ENCODE results near the gene ERICH6B.
A peak's percentile ranks its signal among the peaks of the same experiment; 100 is the strongest.
"Not testable (repeated sequence)": the region's sequence is repeated elsewhere in the genome, so short reads cannot be mapped to it uniquely, and the experiment has no call there.

The ERICH6B gene

DNA sequence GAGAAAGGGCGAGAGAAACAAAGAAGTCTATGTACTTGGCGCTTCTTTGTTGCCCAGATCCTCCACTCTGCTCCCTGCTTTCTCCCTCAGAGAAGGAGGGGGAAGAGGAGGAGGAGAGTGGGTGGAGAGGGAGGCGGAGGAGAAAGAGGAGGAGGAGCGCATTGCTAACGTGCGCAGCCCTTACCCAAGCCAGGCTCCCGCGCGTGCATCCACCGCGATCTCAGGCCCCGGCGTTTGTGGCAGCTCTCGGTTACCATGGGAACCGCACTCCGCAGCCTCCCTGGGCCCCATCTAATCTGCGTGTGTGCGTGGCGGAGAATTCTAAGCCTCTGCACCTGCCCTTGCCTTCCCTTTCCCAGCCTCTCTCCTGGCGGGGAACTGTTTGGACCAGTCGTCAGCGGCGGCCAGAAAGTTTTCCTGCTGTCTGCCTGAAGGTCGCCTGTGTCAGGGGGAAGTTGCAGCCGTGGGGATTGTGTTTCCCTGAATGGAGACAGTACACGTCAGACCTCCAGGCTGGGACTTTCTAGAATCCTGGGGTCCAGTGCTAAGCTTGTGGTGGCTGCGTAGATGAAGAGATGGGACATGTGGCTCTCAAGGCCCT lies at the start of gene ERICH6B:
TSS of gene ERICH6B (minus strand) at position 239 of the 601 bp plus-strand sequence. CDS start 18,734 bp downstream, outside the sequence.
- Mint-ChIP-seq H3K36me3 (ENCODE audit: low read depth) (no peaks in the 10 kb centered on the region), H3K27me3 (peaks cover 55% of the 10 kb centered on the region), H3K4me1 (ENCODE audit: low read depth) (peaks cover 11% of the 10 kb centered on the region), H3K27ac (no peak within 1 kb of the TSS), H3K4me3 (peak within 1 kb of the TSS; percentile 27), H3K9me3 (no peaks in the 10 kb centered on the region)
- intact Hi-C loops (cut with micrococcal nuclease) = no loop called here

DNA sequence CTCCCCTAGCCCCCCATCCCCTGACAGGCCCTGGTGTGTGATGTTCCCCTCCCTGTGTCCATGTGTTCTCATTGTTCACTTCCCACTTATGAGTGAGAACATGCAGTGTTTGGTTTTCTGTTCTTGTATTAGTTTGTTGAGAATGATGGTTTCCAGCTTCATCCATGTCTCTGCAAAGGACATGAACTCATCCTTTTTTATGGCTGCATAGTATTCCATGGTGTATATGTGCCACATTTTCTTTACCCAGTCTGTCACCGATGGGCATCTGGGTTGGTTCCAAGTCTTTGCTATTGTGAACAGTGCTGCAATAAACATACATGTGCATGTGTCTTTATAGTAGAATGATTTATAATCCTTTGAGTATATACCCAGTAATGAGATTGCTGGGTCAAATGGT lies 47.4 kb upstream of the ERICH6B start:
- H3K36me3 Mint-ChIP-seq (ENCODE audit: low read depth); H3K27ac Mint-ChIP-seq; intact Hi-C loops (cut with micrococcal nuclease); H3K27me3 Mint-ChIP-seq; H3K4me3 Mint-ChIP-seq; H3K4me1 Mint-ChIP-seq (ENCODE audit: low read depth); H3K9me3 Mint-ChIP-seq: not testable (repeated sequence)

DNA sequence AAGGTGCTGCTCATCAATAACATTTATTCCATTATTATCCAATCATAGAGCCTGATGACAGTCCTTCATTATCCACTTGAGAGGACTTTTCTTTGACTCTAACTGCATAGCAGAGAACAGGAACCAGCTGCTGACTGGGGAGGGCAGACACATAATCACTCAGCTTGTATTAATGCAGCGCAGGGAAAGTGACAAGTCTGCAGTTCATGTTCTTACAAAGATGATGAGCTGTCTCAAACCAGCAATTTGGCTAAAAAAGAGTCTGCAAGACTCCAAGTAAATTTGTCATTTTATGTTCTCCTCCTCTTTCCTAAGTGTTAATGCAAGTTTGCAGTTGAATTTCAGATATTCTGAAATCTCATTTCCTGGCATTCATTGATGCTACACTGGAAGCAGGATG lies 46.6 kb upstream of the ERICH6B start:
- intact Hi-C loops (cut with micrococcal nuclease) = no loop called here
- no peaks in the 10 kb centered on the region for H3K36me3 Mint-ChIP-seq (ENCODE audit: low read depth)
- H3K27me3 Mint-ChIP-seq = peaks cover under 1% of the 10 kb centered on the region

DNA sequence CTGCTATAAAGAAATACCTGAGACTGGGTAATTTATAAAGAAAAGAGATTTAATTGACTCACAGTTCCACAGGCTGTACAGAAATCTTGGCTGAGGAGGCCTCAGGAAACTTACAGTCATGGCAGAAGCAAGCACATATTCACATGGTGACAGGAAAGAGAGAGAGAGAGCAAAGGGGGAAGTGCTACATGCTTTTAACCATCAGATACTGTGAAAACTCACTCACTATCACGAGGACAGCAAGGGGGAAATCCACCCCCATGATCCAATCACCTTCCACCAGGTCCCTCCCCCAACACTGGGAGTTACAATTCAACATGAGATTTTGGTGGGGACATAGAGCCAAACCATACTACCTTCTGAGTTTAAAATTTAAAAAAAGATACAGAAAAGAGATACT lies 44.9 kb upstream of the ERICH6B start:
- H3K27me3 Mint-ChIP-seq; H3K27ac Mint-ChIP-seq; H3K4me3 Mint-ChIP-seq; H3K9me3 Mint-ChIP-seq; intact Hi-C loops (cut with micrococcal nuclease); H3K4me1 Mint-ChIP-seq (ENCODE audit: low read depth); H3K36me3 Mint-ChIP-seq (ENCODE audit: low read depth): not testable (repeated sequence)

More for the DNA sequence above, 46.6 kb upstream of the ERICH6B start:
- no peak overlapping the region for H3K27ac Mint-ChIP-seq
- no peak overlapping the region for H3K4me3 Mint-ChIP-seq
- no peaks in the 10 kb centered on the region for H3K9me3 Mint-ChIP-seq
- no peaks in the 10 kb centered on the region for H3K4me1 Mint-ChIP-seq (ENCODE audit: low read depth)

DNA sequence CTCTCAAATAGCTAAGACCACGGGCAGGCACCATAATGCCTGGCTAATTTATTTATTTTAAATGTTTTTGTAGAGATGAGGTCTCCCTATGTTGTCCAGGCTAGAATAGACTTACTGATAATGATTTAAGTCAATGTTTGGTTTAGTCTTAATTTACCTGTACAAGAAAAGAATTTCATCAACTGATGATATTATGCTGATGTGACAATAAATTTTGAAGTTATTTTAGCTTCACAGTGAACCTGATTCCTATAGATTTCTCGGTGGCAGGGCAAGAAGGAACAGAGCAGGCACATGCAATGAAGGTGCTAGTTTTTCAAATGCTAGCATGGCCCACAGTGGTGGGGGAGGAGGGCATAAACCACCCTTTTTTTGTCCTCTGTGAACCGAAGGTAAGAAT lies 44.0 kb upstream of the ERICH6B start:
- peaks cover 4% of the 10 kb centered on the region for H3K4me1 Mint-ChIP-seq (ENCODE audit: low read depth)
- no peaks in the 10 kb centered on the region for H3K9me3 Mint-ChIP-seq
- no peaks in the 10 kb centered on the region for H3K36me3 Mint-ChIP-seq (ENCODE audit: low read depth)
- H3K27me3 Mint-ChIP-seq = no peaks in the 10 kb centered on the region
- no peak overlapping the region for H3K4me3 Mint-ChIP-seq
- intact Hi-C loops (cut with micrococcal nuclease) = no loop called here
- H3K27ac Mint-ChIP-seq = no peak overlapping the region

DNA sequence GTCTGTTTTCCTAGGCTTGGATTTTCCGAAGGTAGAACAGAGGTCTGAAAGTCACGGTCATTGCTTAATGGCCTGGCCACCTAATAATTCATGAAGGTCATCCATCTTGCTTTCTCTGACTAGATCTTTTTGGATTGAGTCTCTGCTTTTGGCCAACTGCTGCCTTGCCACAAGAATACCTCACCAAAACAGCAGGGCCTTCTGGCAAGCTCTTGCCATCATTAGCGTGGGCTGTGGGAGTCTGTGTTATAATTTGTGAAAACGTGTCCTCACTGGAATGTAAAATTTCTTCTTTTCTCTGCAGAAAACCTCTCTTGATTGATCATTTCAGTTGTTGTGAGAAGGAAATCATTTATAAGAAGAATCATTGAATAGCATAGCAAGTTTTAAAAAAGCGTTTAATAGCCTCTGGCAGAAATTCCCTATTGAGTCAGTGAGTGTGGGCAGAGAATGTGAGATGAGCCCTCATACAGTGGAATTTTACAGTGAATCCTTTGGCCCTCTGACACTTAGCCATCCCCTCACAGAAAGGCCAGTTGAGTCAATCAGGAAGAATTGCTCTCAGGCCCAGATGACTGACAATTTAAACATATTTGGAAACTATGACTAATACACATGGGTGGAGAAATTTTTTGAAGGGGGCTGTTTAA lies 43.2 kb upstream of the ERICH6B start:
- Mint-ChIP-seq H3K4me3 (no peak overlapping the region), H3K27me3 (no peaks in the 10 kb centered on the region), H3K27ac (no peak overlapping the region), H3K4me1 (ENCODE audit: low read depth) (peaks cover 4% of the 10 kb centered on the region), H3K9me3 (no peaks in the 10 kb centered on the region), H3K36me3 (ENCODE audit: low read depth) (no peaks in the 10 kb centered on the region)
- intact Hi-C loops (cut with micrococcal nuclease) = no loop called here

DNA sequence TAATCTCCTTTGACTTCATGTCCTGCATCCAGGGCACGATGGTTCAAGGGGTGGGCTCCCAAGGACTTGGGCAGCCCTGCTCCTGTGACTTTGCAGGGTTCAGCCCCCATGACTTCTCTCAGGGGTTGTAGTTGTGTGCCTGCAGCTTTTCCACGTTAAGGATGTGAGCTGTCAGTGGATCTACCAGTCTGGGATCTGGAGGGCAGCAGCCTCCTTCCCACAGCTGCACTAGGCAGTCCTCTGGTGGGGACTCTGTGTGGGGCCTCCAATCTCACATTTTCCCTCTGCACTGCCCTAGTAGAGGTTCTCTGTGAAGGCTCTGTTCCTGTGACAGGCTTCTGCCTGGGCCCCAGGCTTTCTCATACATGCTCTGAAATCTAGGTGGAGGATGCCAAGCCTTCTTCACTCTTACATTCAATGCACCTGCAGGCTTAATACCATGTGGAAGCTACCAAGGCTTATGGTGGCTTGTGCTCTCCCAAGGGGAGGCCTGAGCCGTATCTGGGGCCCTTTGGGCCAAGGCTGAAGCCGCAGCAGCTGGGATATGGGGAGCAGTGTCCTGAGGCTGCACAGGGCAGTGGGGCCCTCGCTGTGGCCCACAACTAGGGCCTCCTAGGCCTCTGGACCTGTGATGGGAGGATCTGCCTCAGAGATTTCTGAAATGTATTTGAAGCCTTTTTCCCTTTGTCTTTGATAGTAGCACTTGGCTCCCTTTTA lies 39.3 kb upstream of the ERICH6B start:
- H3K27me3 Mint-ChIP-seq = no peaks in the 10 kb centered on the region
- no peaks in the 10 kb centered on the region for H3K9me3 Mint-ChIP-seq
- no peaks in the 10 kb centered on the region for H3K36me3 Mint-ChIP-seq (ENCODE audit: low read depth)
- H3K4me3 Mint-ChIP-seq = no peak overlapping the region
- peaks cover 4% of the 10 kb centered on the region for H3K4me1 Mint-ChIP-seq (ENCODE audit: low read depth)
- no peak overlapping the region for H3K27ac Mint-ChIP-seq
- intact Hi-C loops (cut with micrococcal nuclease) = no loop called here

DNA sequence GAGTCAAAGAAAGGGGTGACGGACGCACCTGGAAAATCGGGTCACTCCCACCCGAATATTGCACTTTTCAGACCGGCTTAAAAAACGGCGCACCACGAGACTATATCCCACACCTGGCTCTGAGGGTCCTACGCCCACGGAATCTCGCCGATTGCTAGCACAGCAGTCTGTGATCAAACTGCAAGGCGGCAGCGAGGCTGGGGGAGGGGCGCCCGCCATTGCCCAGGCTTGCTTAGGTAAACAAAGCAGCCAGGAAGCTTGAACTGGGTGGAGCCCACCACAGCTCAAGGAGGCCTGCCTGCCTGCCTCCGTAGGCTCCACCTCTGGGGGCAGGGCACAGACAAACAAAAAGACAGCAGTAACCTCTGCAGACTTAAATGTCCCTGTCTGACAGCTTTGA lies 29.7 kb upstream of the ERICH6B start:
- H3K27me3 Mint-ChIP-seq; H3K4me3 Mint-ChIP-seq; H3K36me3 Mint-ChIP-seq (ENCODE audit: low read depth); intact Hi-C loops (cut with micrococcal nuclease); H3K4me1 Mint-ChIP-seq (ENCODE audit: low read depth); H3K27ac Mint-ChIP-seq: not testable (repeated sequence)
- H3K9me3 Mint-ChIP-seq = peaks cover 24% of the 10 kb centered on the region

DNA sequence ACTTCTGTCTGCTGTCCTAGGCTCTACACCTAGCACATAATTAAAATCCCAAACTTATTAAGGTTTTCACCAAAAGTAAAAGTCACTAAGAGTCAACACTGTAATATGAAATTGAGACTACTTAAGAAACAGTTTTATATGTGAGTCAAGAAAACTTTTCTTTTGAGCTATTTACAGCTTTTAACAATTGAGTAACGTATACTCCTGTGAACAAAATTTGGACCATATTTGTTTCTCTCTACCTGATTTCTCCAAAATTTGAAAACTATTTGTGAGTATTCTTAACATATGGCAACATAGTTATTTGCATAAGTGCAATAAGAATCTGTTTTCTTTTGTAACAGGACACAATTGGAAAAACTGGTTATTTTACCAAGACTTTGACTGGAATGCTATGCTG lies 26.6 kb upstream of the ERICH6B start:
- H3K9me3 Mint-ChIP-seq = peaks cover 24% of the 10 kb centered on the region
- H3K4me1 Mint-ChIP-seq (ENCODE audit: low read depth); H3K36me3 Mint-ChIP-seq (ENCODE audit: low read depth); H3K4me3 Mint-ChIP-seq; H3K27ac Mint-ChIP-seq; H3K27me3 Mint-ChIP-seq; intact Hi-C loops (cut with micrococcal nuclease): not testable (repeated sequence)

DNA sequence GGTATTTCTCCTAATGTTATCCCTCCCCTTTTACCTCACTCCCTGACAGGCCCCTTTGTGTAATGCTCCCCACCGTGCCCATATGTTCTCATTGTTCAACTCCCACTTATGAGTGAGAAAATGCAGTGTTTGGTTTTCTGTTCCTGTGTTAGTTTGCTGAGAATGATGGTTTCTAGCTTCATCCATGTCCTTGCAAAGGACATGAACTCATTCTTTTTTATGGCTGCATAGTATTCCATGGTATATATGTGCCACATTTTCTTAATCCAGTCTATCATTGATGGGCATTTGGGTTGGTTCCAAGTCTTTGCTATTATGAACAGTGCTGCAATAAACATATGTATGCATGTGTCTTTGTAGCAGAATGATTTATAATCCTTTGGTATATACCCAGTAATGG lies 19.8 kb upstream of the ERICH6B start:
- H3K27me3 Mint-ChIP-seq; H3K4me1 Mint-ChIP-seq (ENCODE audit: low read depth); H3K36me3 Mint-ChIP-seq (ENCODE audit: low read depth); H3K27ac Mint-ChIP-seq; H3K9me3 Mint-ChIP-seq; H3K4me3 Mint-ChIP-seq; intact Hi-C loops (cut with micrococcal nuclease): not testable (repeated sequence)

DNA sequence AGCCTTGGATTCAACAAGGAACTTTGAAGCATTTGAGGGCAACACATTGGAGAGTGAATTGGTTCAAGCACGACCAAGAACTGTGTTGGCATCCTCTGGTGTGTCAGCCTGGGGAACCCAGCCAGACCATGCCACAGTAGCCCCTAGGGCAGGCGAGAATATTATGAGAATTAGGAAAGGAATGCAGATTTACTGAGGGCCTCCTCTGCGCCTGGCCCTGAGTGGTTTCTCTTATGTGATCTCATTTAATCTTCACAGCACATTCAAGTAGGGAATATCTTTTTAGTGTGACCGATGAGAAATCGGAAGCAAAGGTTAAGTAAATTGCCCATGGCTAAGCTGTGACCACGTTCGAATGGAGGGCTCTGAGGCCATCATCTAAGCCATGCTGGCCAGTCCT lies 15.3 kb upstream of the ERICH6B start:
- no peaks in the 10 kb centered on the region for H3K4me1 Mint-ChIP-seq (ENCODE audit: low read depth)
- no peaks in the 10 kb centered on the region for H3K36me3 Mint-ChIP-seq (ENCODE audit: low read depth)
- H3K27me3 Mint-ChIP-seq = no peaks in the 10 kb centered on the region
- no peaks in the 10 kb centered on the region for H3K9me3 Mint-ChIP-seq
- no peak overlapping the region for H3K27ac Mint-ChIP-seq
- intact Hi-C loops (cut with micrococcal nuclease) = no loop called here
- no peak overlapping the region for H3K4me3 Mint-ChIP-seq

DNA sequence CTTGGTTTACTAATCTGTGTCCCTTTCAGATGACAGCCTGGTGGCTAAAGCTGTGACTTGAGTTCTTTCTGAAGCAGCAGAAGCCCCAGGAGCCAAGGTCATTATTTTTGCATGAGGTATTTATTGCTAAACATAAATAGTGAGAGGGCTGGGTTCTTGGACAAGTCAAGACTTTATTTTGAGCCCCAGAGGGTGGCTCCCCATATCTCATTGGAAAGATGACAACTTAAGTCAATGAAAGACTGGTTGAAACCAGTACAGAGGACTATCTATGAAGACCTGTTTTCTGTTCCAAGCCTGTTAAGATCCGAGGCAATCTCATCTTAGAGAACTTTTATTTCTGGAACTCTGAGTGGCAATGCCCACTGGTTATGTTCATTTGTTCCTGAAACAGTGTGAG lies 14.4 kb upstream of the ERICH6B start:
- Mint-ChIP-seq H3K27me3 (no peaks in the 10 kb centered on the region), H3K27ac (no peak overlapping the region), H3K4me1 (ENCODE audit: low read depth) (no peaks in the 10 kb centered on the region), H3K9me3 (no peaks in the 10 kb centered on the region), H3K36me3 (ENCODE audit: low read depth) (no peaks in the 10 kb centered on the region), H3K4me3 (no peak overlapping the region)
- intact Hi-C loops (cut with micrococcal nuclease) = no loop called here

DNA sequence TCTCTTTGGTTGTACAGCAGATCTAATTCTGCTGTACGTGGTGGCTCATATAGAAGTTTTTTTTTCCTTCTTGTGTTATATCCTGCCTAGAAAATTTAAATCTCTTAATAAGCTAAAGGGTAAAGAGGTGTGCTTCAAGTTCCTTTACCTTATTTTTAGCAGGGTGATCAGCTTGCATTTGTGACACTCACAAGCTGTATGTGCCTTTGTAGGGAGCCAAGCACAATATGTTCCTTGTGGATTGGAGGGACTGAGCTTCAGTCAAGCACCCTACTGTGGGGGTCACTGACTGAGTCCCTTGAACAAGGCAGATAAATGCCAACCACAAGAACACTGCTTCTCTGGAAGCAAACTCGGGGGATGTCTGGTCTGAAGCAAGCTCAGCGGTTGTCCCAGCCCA lies 12.6 kb upstream of the ERICH6B start:
- H3K27me3 Mint-ChIP-seq = no peaks in the 10 kb centered on the region
- no peaks in the 10 kb centered on the region for H3K4me1 Mint-ChIP-seq (ENCODE audit: low read depth)
- H3K4me3 Mint-ChIP-seq = no peak overlapping the region
- H3K36me3 Mint-ChIP-seq (ENCODE audit: low read depth) = no peaks in the 10 kb centered on the region
- intact Hi-C loops (cut with micrococcal nuclease) = no loop called here
- H3K9me3 Mint-ChIP-seq = no peaks in the 10 kb centered on the region
- H3K27ac Mint-ChIP-seq = no peak overlapping the region

DNA sequence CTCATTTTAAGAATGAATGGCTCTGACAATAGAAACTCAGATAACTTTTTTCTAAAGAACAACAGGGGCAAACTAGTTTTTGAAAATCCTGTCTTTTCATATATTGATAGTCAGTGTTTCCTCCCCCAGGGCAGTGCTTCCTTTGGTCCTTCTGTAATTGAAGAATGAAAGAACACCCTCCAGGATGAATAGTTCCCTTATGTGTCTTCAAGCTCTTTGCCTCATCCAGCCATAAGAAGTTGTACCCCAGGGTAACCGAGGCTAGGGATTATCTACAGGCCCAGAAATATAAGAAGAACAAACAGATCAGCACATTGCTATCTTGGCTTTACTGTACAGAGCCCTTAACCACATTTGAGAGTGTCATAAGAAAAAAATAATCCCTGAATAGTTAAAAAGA lies 12.1 kb upstream of the ERICH6B start:
- no peaks in the 10 kb centered on the region for H3K4me1 Mint-ChIP-seq (ENCODE audit: low read depth)
- no peak overlapping the region for H3K4me3 Mint-ChIP-seq
- no peaks in the 10 kb centered on the region for H3K36me3 Mint-ChIP-seq (ENCODE audit: low read depth)
- H3K27me3 Mint-ChIP-seq = no peaks in the 10 kb centered on the region
- intact Hi-C loops (cut with micrococcal nuclease) = no loop called here
- no peak overlapping the region for H3K27ac Mint-ChIP-seq
- H3K9me3 Mint-ChIP-seq = no peaks in the 10 kb centered on the region

All from dendritic cell treated with granulocyte-macrophage colony-stimulating factor and Interleukin-4, amounts not matched to agents 40 ng/mL and 50 ng/mL, for 4 days (primary cell).